Retinal pigment epithelial cell (primary cell): ENCODE results near the gene KCNJ8.

Source experiments
- DNase-seq: peaks from one replicate; pipeline ENCODE4 v3.0.0-alpha.2; 2010; ENCODE audit warnings: low read depth
- H3K4me3 ChIP-seq: 2 replicates; pipeline ENCODE4 v1.5.1; 2011; ENCODE audit warnings: mild to moderate bottlenecking, low read length, control low read depth, moderate library complexity
- CTCF ChIP-seq: conservative IDR thresholded peaks from 2 replicates; pipeline ENCODE4 v1.5.1; 2011; ENCODE audit warnings: low read depth, low read length, control low read depth, inconsistent platforms

The KCNJ8 gene

DNA sequence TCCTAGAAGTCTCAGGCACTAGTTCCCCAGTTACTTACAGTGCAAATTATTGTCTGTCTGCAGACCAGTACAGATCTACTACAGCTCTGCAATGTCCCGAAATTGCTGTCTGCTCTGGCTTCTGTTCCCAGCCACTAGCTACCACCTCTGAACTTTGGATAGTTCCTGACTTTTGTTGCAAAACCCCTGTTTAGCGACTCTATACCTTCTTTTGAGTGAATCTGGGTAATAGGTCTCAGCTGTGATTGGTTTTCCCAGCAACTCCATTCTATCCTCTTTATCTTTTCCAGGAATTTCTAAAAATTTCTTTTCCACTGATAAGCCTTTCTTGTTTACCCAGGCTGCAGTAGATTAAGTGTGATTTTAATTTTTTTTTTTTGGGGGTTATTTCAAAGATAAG, 16.8 kb downstream of the KCNJ8 start:
- DNase-seq: no peak
- H3K4me3 ChIP-seq: no peak overlapping the region
- no peak for TF ChIP-seq CTCF

- TF ChIP-seq CTCF: no peak
- no peak for DNase-seq
- H3K4me3 ChIP-seq: no peak overlapping the region
These were observed 17.8 kb downstream of the KCNJ8 start for GRCh38 chr12:21756699-21757098.

DNA sequence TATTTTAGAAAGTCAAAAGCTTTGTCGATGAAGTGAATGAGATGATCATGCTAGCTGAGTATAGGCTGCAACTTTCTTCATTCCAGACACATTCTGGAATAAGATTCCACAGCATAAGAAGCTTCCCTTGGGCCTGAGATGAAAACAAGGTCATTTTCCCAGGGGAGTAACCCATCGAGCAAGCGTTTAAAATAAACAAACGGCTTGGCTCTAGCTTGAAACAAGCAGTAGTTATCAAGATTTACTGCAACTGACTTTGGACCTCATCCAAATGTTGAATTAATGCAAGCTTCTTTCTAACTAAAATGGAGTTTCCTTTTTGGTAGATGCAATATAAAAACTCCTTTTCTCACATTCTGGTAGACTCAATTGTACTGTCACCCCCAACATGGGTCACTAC, 23.0 kb downstream of the KCNJ8 start:
- no peak for TF ChIP-seq CTCF
- no peak for DNase-seq
- H3K4me3 ChIP-seq: no peak overlapping the region

- H3K4me3 ChIP-seq: no peak overlapping the region
- DNase-seq: no peak
- no peak for TF ChIP-seq CTCF
These were observed 29.2 kb downstream of the KCNJ8 start for GRCh38 chr12:21745258-21745657.

GRCh38 chr12:21731144-21731543, 43.4 kb downstream of the KCNJ8 start:
- no peak overlapping the region for H3K4me3 ChIP-seq
- no peak for DNase-seq
- no peak for TF ChIP-seq CTCF

- no peak overlapping the region for H3K4me3 ChIP-seq
- no peak for TF ChIP-seq CTCF
- no peak for DNase-seq
These were observed 48.8 kb downstream of the KCNJ8 start for GRCh38 chr12:21725731-21726130.

DNA sequence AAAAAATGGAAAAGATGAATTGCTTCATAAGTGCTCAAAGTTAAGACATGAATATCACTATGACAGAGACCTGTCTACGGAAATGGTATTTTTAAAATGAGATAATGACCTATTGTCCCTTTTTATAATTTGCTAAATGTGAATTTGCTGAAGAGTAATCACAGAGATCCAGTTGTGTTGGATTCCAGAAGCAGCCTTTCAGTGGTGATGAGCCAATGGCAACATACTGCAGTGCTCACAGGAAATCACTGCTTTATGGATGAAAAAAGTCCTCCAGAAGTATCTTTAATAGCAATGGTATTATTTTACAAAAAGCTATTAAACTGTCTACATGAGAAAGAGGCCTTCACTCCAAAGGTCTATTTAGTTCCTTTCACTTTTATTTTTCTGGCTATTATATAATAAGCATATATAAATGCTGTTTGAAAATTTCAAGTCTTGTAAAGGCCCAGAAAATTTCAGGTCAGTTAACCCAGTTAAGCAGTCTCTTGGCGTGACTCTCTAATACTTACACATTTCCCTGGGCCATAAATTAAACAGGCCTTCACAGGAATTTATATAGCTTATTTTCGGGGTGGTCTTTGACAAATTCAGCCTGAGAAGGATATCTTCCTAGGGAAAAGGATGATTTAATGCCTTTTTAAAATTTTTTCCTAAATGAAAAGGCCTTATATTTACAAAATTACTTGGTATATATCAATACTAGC, 55.4 kb downstream of the KCNJ8 start:
- no peak for DNase-seq
- no peak for TF ChIP-seq CTCF
- H3K4me3 ChIP-seq: no peak overlapping the region
